ENCODE data around the gene LYRM7.

- TF ChIP-seq EP300 (IDR thresholded peaks at IDR 0.05): no peak
- TF ChIP-seq CTCF (IDR thresholded peaks at IDR 0.05): no peak
Observed at GRCh38 chr5:131245948-131246347, 75.2 kb downstream of the LYRM7 start.
